HepG2 (cell line): ENCODE measurements around the gene PTCD1. TPM values are rescaled to one million over a fixed set of nuclear protein-coding genes. Genes with fewer than 3 reads are reported as not detected.

Experiments
- ATAC-seq: fragments of 200-7000 bp; cut with Tn5 transposase; 3 replicates; pipeline ENCODE4 v1.9.1; 2020; ENCODE audit warnings: mild to moderate bottlenecking, moderate library complexity
- BruUV-seq: library from RNA; stranded (reverse); fragments of 400-500 nt; replicated peaks from 2 replicates; lab custom pipeline; 2021; lab: Mats Ljungman, UMichigan
- CTCF ChIA-PET: fragments of 300-600 bp; formaldehyde crosslinking; extraction: SDS; loops from one replicate; lab custom pipeline; 2021; ENCODE audit warnings: low total read pairs, inconsistent platforms, low intra/inter-chr PET ratio; lab: Yijun Ruan, JAX
- POLR2A ChIA-PET: fragments of 350-600 bp; sonication (Branson Sonifier 250); formaldehyde crosslinking; loops from one replicate; lab custom pipeline; 2020; ENCODE audit warnings: antibody characterized with exemption, inconsistent platforms; lab: Yijun Ruan, JAX
- DNase-seq: peaks from one replicate; pipeline ENCODE4 v3.0.0-alpha.2; 2015; ENCODE audit warnings: low spot score
- FAIRE-seq: peaks from 3 replicates; lab custom pipeline; 2011; peaks lifted over from hg19 to GRCh38; lab: Jason Lieb, UNC
- H2AFZ ChIP-seq: one replicate; pipeline ENCODE4 v1.6.1; 2011; ENCODE audit warnings: low read length, inconsistent platforms
- H3K27ac ChIP-seq: fragments of 300-600 bp; 3 replicates; pipeline ENCODE4 v1.8.0; 2011; ENCODE audit warnings: mixed run types, mild to moderate bottlenecking, mixed read lengths, low read length, inconsistent platforms; ENCODE audit not compliant: insufficient read depth; ENCODE audit errors: extremely low read length
- H3K27me3 ChIP-seq, 2 experiments: fragments of 200-600 bp in 1 of 2; 2 replicates in 1 of 2; 3 replicates in 1 of 2; pipeline versions ENCODE4 v1.6.0 to v1.8.0; 2011; ENCODE audit warnings: low read length in 2 of 2, mild to moderate bottlenecking in 2 of 2, moderate library complexity in 2 of 2, inconsistent platforms in 1 of 2; ENCODE audit not compliant: insufficient read depth in 2 of 2, control insufficient read depth in 1 of 2
- H3K36me3 ChIP-seq, 2 experiments: fragments of 200-600 bp in 1 of 2; replicated peaks in 1 of 2; 2 replicates in 1 of 2; 3 replicates in 1 of 2; pipeline versions ENCODE4 v1.5.1 to v1.8.0; 2011; ENCODE audit warnings: low read length in 2 of 2, inconsistent platforms in 1 of 2; ENCODE audit not compliant: insufficient read depth in 2 of 2, control insufficient read depth in 1 of 2
- H3K4me1 ChIP-seq: 2 replicates; pipeline ENCODE4 v1.5.1; 2012; ENCODE audit warnings: low read length, inconsistent platforms; ENCODE audit not compliant: insufficient read depth
- H3K4me2 ChIP-seq: 2 replicates; pipeline ENCODE4 v1.6.0; 2011; ENCODE audit warnings: low read depth, low read length, inconsistent platforms
- H3K4me3 ChIP-seq, 3 experiments: fragments of 200-600 bp in 1 of 3; sonication (generic), shearing (Covaris generic) in 1 of 3; replicated peaks in 1 of 3; 2 replicates each; pipeline ENCODE4 v1.5.1; 2011 to 2016; ENCODE audit warnings: low read length in 3 of 3, inconsistent platforms in 2 of 3, low read depth in 2 of 3, mild to moderate bottlenecking in 2 of 3, control low read depth in 1 of 3, mixed read lengths in 1 of 3; ENCODE audit not compliant: insufficient read depth in 1 of 3
- H3K79me2 ChIP-seq: one replicate; pipeline ENCODE4 v1.6.1; 2011; ENCODE audit warnings: low read length, inconsistent platforms; ENCODE audit not compliant: insufficient read depth
- H3K9ac ChIP-seq: 2 replicates; pipeline ENCODE4 v1.6.0; 2011; ENCODE audit warnings: mild to moderate bottlenecking, low read depth, low read length, inconsistent platforms; ENCODE audit not compliant: insufficient read depth
- H3K9me3 ChIP-seq: 2 replicates; pipeline ENCODE4 v1.5.1; 2012; ENCODE audit warnings: mild to moderate bottlenecking, low read length
- H4K20me1 ChIP-seq: 2 replicates; pipeline ENCODE4 v1.6.0; 2011; ENCODE audit warnings: inconsistent platforms, mild to moderate bottlenecking, low read length, moderate library complexity; ENCODE audit not compliant: insufficient read depth
- HMG20A ChIP-seq: IDR thresholded peaks from 2 replicates; pipeline ENCODE4 v1.6.1; 2016; ENCODE audit warnings: borderline replicate concordance
- KDM4B ChIP-seq: sonication (generic); formaldehyde crosslinking; IDR thresholded peaks from 2 replicates; pipeline ENCODE4 v1.4.0; 2020; ENCODE audit warnings: missing genetic modification reagents
- KMT2B ChIP-seq: IDR thresholded peaks from 2 replicates; pipeline ENCODE4 v1.6.1; 2016; ENCODE audit warnings: missing genetic modification reagents, missing compliant biosample characterization
- MLLT10 ChIP-seq: sonication (generic); formaldehyde crosslinking; IDR thresholded peaks from 2 replicates; pipeline ENCODE4 v1.4.0; 2020; ENCODE audit warnings: missing genetic modification reagents
- MXD4 ChIP-seq: IDR thresholded peaks from 2 replicates; pipeline ENCODE4 v1.6.1; 2016; ENCODE audit warnings: mild to moderate bottlenecking, missing biosample characterization, missing genetic modification reagents
- MYNN ChIP-seq: sonication (generic); formaldehyde crosslinking; IDR thresholded peaks from 2 replicates; pipeline ENCODE4 v1.4.0; 2020; ENCODE audit warnings: mild to moderate bottlenecking, low read depth, missing genetic modification reagents
- NPAS2 ChIP-seq: sonication (generic); formaldehyde crosslinking; IDR thresholded peaks from 2 replicates; pipeline ENCODE4 v1.8.0; 2022; ENCODE audit warnings: mild to moderate bottlenecking, missing genetic modification reagents, borderline replicate concordance
- SRF ChIP-seq: IDR thresholded peaks from 2 replicates; pipeline ENCODE4 v1.6.1; 2011; ENCODE audit warnings: mild to moderate bottlenecking, low read depth, low read length, moderate library complexity
- TCF7 ChIP-seq: sonication (generic); IDR thresholded peaks from 2 replicates; pipeline ENCODE4 v1.6.1; 2016; ENCODE audit warnings: antibody characterized with exemption, low read depth
- TSC22D2 ChIP-seq: sonication (generic); formaldehyde crosslinking; IDR thresholded peaks from 2 replicates; pipeline ENCODE4 v1.5.1; 2020; ENCODE audit warnings: missing genetic modification reagents, mild to moderate bottlenecking, borderline replicate concordance
- ZIK1 ChIP-seq: sonication (generic); formaldehyde crosslinking; IDR thresholded peaks from 2 replicates; pipeline ENCODE4 v1.5.0; 2020; ENCODE audit warnings: mild to moderate bottlenecking, low read depth, missing genetic modification reagents, borderline replicate concordance
- ZNF703 ChIP-seq: sonication (generic); formaldehyde crosslinking; IDR thresholded peaks from 2 replicates; pipeline ENCODE4 v1.5.1; 2020; ENCODE audit warnings: missing genetic modification reagents, mild to moderate bottlenecking, moderate library complexity, borderline replicate concordance
- ZNF713 ChIP-seq: sonication (generic); formaldehyde crosslinking; IDR thresholded peaks from 2 replicates; pipeline ENCODE4 v1.4.0; 2020; ENCODE audit warnings: mild to moderate bottlenecking, missing genetic modification reagents
- ZNF792 ChIP-seq: IDR thresholded peaks from 2 replicates; pipeline ENCODE4 v1.6.1; 2016
- WGBS: methylation state at CpG from one replicate; pipeline ENCODE4 v1.1.6; 2017; ENCODE audit warnings: low lambda C conversion rate; 5-methylcytosine and 5-hydroxymethylcytosine counted together
- in situ Hi-C: cut with HindIII; loops from 2 replicates; pipeline ENCODE4 v1.10.0; 2017; ENCODE audit warnings: low pct_unique_long_range_greater_than_20kb; ENCODE audit not compliant: extremely low pct_ligation_motif_present
- intact Hi-C: fragments of 100-400 bp; cut with micrococcal nuclease; formaldehyde crosslinking; loops from one replicate; pipeline ENCODE4 v1.10.0; 2022; ENCODE audit not compliant: unreplicated experiment
- polyA plus RNA-seq, 8 experiments: library from polyadenylated mRNA; depleted of rRNA in 3 of 8; stranded (reverse) in 7 of 8; unstranded in 1 of 8; fragments of >200 nt; fragmentation: Illumina TruSeq in 4 of 8; extraction: Trizol in 4 of 8; gene quantifications; 2 replicates each; pipeline versions ENCODE4 v1.2.1 to v1.2.3, GENCODE V29; 2011 to 2016; ENCODE audit warnings: low read depth in 4 of 8, missing spikeins in 1 of 8, mixed read lengths in 1 of 8; ENCODE audit not compliant: insufficient read depth in 1 of 8
- total RNA-seq, 5 experiments: library from RNA; depleted of rRNA; stranded (reverse); fragments of >200 nt; fragmentation: Illumina TruSeq; extraction: Trizol; gene quantifications; 2 replicates each; pipeline ENCODE4 v1.2.3, GENCODE V29; 2016; ENCODE audit warnings: low read depth in 1 of 5
- TF ChIP-seq, protein P1 (sequence below): sonication (generic); formaldehyde crosslinking; IDR thresholded peaks from 2 replicates; pipeline ENCODE4; 2020; ENCODE audit warnings: missing genetic modification reagents, mild to moderate bottlenecking, borderline replicate concordance
- TF ChIP-seq, protein P2 (sequence below): sonication (generic); formaldehyde crosslinking; IDR thresholded peaks from 2 replicates; pipeline ENCODE4 v1.4.0; 2020; ENCODE audit warnings: mild to moderate bottlenecking, missing genetic modification reagents
- TF ChIP-seq, protein P3 (sequence below): sonication (generic); formaldehyde crosslinking; IDR thresholded peaks from 2 replicates; pipeline ENCODE4 v1.5.1; 2020; ENCODE audit warnings: missing genetic modification reagents, mild to moderate bottlenecking, borderline replicate concordance
- TF ChIP-seq, protein P4 (sequence below): sonication (generic); formaldehyde crosslinking; IDR thresholded peaks from 2 replicates; pipeline ENCODE4 v1.4.0; 2020; ENCODE audit warnings: missing genetic modification reagents

Gene PTCD1
- total and polyA plus RNA-seq, 2 of the 13 experiments (the other 11 are each of a cell fraction or from before 2014, with no cell fraction given) = 3.0 to 8.4 TPM

DNA sequence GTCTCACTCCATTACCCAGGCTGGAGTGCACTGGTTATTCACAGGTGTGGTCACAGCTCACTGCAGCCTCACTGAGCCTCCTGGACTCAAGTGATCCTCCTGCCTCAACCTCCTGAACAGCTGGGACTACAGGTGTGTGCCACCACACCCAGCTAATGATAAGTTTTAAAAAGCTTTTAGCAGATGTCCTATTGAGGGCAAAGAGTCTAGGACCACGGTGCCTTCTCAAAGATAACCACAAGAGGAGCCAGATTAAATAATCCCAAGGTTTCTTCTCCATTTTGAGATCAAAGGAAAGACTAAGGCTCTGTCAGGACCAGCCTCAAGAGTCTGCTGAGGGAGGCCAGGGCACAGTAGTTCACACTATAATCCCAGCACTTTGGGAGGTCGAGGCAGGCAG is 22.6 kb upstream of the PTCD1 start:
- Histone ChIP-seq H3K9ac (no peak overlapping the region), H3K27ac (no peak overlapping the region), H3K27me3 (no peaks in the 10 kb centered on the region; a peak in 1 of 5 replicates), H3K4me2 (no peak overlapping the region), H3K4me3 (no peak overlapping the region), H3K79me2 (peaks cover 75% of the 10 kb centered on the region), H3K4me1 (peaks cover 48% of the 10 kb centered on the region), H3K36me3 (peaks cover 17 to 58% of the 10 kb centered on the region in 2 experiments), H4K20me1 (peaks cover 46% of the 10 kb centered on the region), H3K9me3 (no peaks in the 10 kb centered on the region), H2AFZ (no peak overlapping the region)
- 88% methylated on average over 1 of the region's 2 CpGs for WGBS
- intact Hi-C loops = no loop called here
- no peak for ATAC-seq
- DNase-seq = no peak
- no peak for FAIRE-seq
- ChIA-PET CTCF (no interaction called here), POLR2A (no interaction called here)
- in situ Hi-C loops = no loop called here
- no TSS peak for BruUV-seq
- no peak for TF ChIP-seq KDM4B
- TF ChIP-seq HMG20A (CRISPR knock-in tag) = no peak
- no peak for TF ChIP-seq ZNF792
- TF ChIP-seq KMT2B (CRISPR knock-in tag) = no peak
- TF ChIP-seq SRF = no peak
- TF ChIP-seq, protein P1, sequence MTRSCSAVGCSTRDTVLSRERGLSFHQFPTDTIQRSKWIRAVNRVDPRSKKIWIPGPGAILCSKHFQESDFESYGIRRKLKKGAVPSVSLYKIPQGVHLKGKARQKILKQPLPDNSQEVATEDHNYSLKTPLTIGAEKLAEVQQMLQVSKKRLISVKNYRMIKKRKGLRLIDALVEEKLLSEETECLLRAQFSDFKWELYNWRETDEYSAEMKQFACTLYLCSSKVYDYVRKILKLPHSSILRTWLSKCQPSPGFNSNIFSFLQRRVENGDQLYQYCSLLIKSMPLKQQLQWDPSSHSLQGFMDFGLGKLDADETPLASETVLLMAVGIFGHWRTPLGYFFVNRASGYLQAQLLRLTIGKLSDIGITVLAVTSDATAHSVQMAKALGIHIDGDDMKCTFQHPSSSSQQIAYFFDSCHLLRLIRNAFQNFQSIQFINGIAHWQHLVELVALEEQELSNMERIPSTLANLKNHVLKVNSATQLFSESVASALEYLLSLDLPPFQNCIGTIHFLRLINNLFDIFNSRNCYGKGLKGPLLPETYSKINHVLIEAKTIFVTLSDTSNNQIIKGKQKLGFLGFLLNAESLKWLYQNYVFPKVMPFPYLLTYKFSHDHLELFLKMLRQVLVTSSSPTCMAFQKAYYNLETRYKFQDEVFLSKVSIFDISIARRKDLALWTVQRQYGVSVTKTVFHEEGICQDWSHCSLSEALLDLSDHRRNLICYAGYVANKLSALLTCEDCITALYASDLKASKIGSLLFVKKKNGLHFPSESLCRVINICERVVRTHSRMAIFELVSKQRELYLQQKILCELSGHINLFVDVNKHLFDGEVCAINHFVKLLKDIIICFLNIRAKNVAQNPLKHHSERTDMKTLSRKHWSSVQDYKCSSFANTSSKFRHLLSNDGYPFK = no peak
- TF ChIP-seq NPAS2 (CRISPR knock-in tag) = no peak
- no peak for TF ChIP-seq MXD4 (CRISPR knock-in tag)
- TF ChIP-seq TSC22D2 (CRISPR knock-in tag) = no peak
- TF ChIP-seq MYNN (CRISPR knock-in tag) = no peak
- no peak for TF ChIP-seq MLLT10 (CRISPR knock-in tag)
- no peak for TF ChIP-seq TCF7
- TF ChIP-seq, protein P2, sequence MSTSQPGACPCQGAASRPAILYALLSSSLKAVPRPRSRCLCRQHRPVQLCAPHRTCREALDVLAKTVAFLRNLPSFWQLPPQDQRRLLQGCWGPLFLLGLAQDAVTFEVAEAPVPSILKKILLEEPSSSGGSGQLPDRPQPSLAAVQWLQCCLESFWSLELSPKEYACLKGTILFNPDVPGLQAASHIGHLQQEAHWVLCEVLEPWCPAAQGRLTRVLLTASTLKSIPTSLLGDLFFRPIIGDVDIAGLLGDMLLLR (CRISPR knock-in tag) = no peak
- TF ChIP-seq, protein P3, sequence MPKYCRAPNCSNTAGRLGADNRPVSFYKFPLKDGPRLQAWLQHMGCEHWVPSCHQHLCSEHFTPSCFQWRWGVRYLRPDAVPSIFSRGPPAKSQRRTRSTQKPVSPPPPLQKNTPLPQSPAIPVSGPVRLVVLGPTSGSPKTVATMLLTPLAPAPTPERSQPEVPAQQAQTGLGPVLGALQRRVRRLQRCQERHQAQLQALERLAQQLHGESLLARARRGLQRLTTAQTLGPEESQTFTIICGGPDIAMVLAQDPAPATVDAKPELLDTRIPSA (CRISPR knock-in tag) = no peak
- TF ChIP-seq ZNF713 (CRISPR knock-in tag) = no peak
- no peak for TF ChIP-seq ZNF703 (CRISPR knock-in tag)
- TF ChIP-seq ZIK1 (CRISPR knock-in tag) = no peak
- TF ChIP-seq, protein P4, sequence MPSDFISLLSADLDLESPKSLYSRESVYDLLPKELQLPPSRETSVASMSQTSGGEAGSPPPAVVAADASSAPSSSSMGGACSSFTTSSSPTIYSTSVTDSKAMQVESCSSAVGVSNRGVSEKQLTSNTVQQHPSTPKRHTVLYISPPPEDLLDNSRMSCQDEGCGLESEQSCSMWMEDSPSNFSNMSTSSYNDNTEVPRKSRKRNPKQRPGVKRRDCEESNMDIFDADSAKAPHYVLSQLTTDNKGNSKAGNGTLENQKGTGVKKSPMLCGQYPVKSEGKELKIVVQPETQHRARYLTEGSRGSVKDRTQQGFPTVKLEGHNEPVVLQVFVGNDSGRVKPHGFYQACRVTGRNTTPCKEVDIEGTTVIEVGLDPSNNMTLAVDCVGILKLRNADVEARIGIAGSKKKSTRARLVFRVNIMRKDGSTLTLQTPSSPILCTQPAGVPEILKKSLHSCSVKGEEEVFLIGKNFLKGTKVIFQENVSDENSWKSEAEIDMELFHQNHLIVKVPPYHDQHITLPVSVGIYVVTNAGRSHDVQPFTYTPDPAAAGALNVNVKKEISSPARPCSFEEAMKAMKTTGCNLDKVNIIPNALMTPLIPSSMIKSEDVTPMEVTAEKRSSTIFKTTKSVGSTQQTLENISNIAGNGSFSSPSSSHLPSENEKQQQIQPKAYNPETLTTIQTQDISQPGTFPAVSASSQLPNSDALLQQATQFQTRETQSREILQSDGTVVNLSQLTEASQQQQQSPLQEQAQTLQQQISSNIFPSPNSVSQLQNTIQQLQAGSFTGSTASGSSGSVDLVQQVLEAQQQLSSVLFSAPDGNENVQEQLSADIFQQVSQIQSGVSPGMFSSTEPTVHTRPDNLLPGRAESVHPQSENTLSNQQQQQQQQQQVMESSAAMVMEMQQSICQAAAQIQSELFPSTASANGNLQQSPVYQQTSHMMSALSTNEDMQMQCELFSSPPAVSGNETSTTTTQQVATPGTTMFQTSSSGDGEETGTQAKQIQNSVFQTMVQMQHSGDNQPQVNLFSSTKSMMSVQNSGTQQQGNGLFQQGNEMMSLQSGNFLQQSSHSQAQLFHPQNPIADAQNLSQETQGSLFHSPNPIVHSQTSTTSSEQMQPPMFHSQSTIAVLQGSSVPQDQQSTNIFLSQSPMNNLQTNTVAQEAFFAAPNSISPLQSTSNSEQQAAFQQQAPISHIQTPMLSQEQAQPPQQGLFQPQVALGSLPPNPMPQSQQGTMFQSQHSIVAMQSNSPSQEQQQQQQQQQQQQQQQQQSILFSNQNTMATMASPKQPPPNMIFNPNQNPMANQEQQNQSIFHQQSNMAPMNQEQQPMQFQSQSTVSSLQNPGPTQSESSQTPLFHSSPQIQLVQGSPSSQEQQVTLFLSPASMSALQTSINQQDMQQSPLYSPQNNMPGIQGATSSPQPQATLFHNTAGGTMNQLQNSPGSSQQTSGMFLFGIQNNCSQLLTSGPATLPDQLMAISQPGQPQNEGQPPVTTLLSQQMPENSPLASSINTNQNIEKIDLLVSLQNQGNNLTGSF (CRISPR knock-in tag) = no peak
